Right lobe of liver (tissue), 6 donors: ENCODE data around the gene ZXDA. TPM values are rescaled to one million over a fixed set of nuclear protein-coding genes. Genes with fewer than 3 reads are reported as not detected.
A peak's percentile ranks its signal among the peaks of the same experiment; 100 is the strongest.
"Not testable (repeated sequence)": the region's sequence is repeated elsewhere in the genome, so short reads cannot be mapped to it uniquely, and the experiment has no call there.

Source experiments
- ATAC-seq, 4 donors: fragments of 200-7000 bp; cut with Tn5 transposase; one replicate each; pipeline ENCODE4 v1.9.1; 2020; ENCODE audit warnings: mild to moderate bottlenecking in 4 of 4, moderate library complexity in 4 of 4
- DNase-seq, 3 donors: peaks; one replicate each; pipeline ENCODE4 v3.0.0-alpha.2; 2020
- H3K27ac ChIP-seq, 3 donors: fragments of 200-600 bp; one replicate each; pipeline ENCODE4 v1.8.0; 2022
- H3K27me3 ChIP-seq, 2 donors: fragments of 200-600 bp; one replicate each; pipeline ENCODE4 v1.8.0; 2022
- H3K36me3 ChIP-seq, 4 donors: fragments of 200-600 bp; sonication (generic) in 1 of 4; one replicate each; pipeline versions ENCODE4 v1.5.1 to v1.8.0; 2017 to 2022; ENCODE audit warnings: control low read depth in 1 of 4
- H3K4me1 ChIP-seq, 4 donors: fragments of 200-600 bp; sonication (generic) in 1 of 4; one replicate each; pipeline versions ENCODE4 v1.5.1 to v1.8.0; 2017 to 2022; ENCODE audit warnings: control low read depth in 1 of 4
- H3K4me3 ChIP-seq, 3 donors: fragments of 200-600 bp; one replicate each; pipeline ENCODE4 v1.8.0; 2022
- H3K9me3 ChIP-seq, 4 donors: fragments of 200-600 bp; sonication (generic) in 1 of 4; one replicate each; pipeline versions ENCODE4 v1.5.1 to v1.8.0; 2017 to 2022; ENCODE audit warnings: control low read depth in 1 of 4
- CTCF ChIP-seq, 4 donors: fragments of 200-600 bp in 3 of 4; fragments of 450-650 bp in 1 of 4; IDR thresholded peaks; one replicate each; pipeline versions ENCODE4 v1.5.1 to v1.8.0; 2016 to 2022; ENCODE audit warnings: antibody characterized with exemption in 4 of 4, mild to moderate bottlenecking in 2 of 4
- POLR2A ChIP-seq: fragments of 450-650 bp; IDR thresholded peaks from one replicate; pipeline ENCODE4 v1.6.1; 2017; ENCODE audit warnings: antibody characterized with exemption, mild to moderate bottlenecking
- WGBS: methylation state at CpG from one replicate; pipeline ENCODE4 v1.1.6; 2018; ENCODE audit warnings: low coverage, low lambda C conversion rate; ENCODE audit not compliant: insufficient coverage; ENCODE audit errors: missing lambda C conversion rate; 5-methylcytosine and 5-hydroxymethylcytosine counted together
- intact Hi-C, 2 donors: fragments of 100-400 bp; cut with DNase I; formaldehyde crosslinking; loops; one replicate each; pipeline versions ENCODE4 v1.11.2 to v1.14.1; 2022
- long read RNA-seq: library from polyadenylated mRNA; unstranded; transcript quantifications from one replicate; pipeline ENCODE4 v2.0.0, GENCODE V29; 2019
- total RNA-seq, 6 experiments: library from RNA; depleted of rRNA in 2 of 6; stranded (reverse); fragments of >200 nt in 2 of 6; fragmentation: NEBNext Ultra II Directional in 3 of 6; extraction: Animal tissue kit (Norgen Biotek cat#: 25700) in 3 of 6; gene quantifications; one replicate each; pipeline versions ENCODE4 v1.1.0 to v1.2.4, GENCODE V29; 2016 to 2023
- donor health status: DM: no; HTN: yes; CAD: no.
- donor health status: DM: no; HTN: no; CAD: no.
- donor health status: DM: no; HTN: no; CAD: no.
- donor health status: DM: no; HTN: yes; CAD: no.
- donor health status: DM: no; HTN: yes; CAD: no.

Gene ZXDA, protein sequence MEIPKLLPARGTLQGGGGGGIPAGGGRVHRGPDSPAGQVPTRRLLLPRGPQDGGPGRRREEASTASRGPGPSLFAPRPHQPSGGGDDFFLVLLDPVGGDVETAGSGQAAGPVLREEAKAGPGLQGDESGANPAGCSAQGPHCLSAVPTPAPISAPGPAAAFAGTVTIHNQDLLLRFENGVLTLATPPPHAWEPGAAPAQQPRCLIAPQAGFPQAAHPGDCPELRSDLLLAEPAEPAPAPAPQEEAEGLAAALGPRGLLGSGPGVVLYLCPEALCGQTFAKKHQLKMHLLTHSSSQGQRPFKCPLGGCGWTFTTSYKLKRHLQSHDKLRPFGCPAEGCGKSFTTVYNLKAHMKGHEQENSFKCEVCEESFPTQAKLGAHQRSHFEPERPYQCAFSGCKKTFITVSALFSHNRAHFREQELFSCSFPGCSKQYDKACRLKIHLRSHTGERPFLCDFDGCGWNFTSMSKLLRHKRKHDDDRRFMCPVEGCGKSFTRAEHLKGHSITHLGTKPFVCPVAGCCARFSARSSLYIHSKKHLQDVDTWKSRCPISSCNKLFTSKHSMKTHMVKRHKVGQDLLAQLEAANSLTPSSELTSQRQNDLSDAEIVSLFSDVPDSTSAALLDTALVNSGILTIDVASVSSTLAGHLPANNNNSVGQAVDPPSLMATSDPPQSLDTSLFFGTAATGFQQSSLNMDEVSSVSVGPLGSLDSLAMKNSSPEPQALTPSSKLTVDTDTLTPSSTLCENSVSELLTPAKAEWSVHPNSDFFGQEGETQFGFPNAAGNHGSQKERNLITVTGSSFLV
- 1 to 10 TPM; 1.3 to 2.2 (median 1.7) TPM for total RNA-seq
- long read RNA-seq: 0 reads

DNA sequence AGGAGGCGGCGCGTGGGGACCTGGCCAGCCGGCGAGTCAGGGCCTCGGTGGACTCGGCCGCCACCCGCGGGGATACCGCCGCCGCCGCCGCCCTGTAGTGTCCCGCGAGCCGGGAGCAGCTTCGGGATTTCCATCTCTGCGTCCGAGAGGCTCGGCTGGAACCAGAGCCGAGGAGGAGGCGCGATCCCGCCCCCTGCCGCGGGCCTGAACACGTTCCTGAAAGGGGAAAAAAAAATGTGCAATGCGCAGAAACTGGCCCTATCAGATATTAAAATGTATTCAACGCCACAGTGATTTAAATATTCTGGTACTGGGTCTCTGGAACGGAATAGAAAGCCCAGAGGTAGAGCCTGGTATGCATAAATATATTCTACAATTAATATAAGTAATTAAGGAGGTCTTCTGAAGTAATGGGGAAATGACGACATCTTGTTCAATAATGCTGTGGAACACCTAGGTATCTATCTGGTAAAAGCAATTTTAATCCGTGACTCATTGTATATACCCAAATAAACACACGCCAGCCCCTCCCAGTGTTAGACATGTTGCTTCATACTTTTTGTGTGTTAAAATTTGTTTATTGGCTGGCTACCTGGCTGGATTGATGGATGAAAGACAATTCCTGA is at the start of gene ZXDA:
Gene ZXDA (minus strand): TSS at position 172 of the 626 bp plus-strand sequence. CDS start 38 bp downstream, at position 134.
- Histone ChIP-seq H3K27ac (peak within 1 kb of the TSS; percentile 73 to 77 (median 76)), H3K4me3 (peak within 1 kb of the TSS; percentile 36 to 57 (median 51))
- H3K4me1 ChIP-seq, H3K27me3 ChIP-seq, DNase-seq, intact Hi-C loops, H3K9me3 ChIP-seq, H3K36me3 ChIP-seq: not testable (repeated sequence)
- peak; percentile 60 to 83 (median 70) for ATAC-seq
- WGBS: 13% methylated on average over 5 of the region's 35 CpGs

- no CpG with 5 or more reads among the region's 1 CpG for WGBS
- no peak for DNase-seq
- no peak for TF ChIP-seq POLR2A
- ATAC-seq: peak in 1 of 4 donors; percentile 19
- no peaks in the 10 kb centered on the region for H3K36me3 ChIP-seq
- H3K9me3 ChIP-seq: no peaks in the 10 kb centered on the region
- intact Hi-C loops: no loop called here
- no peak overlapping the region for H3K4me3 ChIP-seq
- H3K27ac ChIP-seq: no peak overlapping the region
- no peaks in the 10 kb centered on the region for H3K27me3 ChIP-seq
- no peaks in the 10 kb centered on the region for H3K4me1 ChIP-seq
Observed at GRCh38 chrX:57952320-57952678, 42.0 kb upstream of the ZXDA start.

GRCh38 chrX:57951666-57952319 is 41.5 kb upstream of the ZXDA start:
- Histone ChIP-seq H3K9me3 (no peaks in the 10 kb centered on the region), H3K4me3 (no peak overlapping the region), H3K27me3 (no peaks in the 10 kb centered on the region), H3K36me3 (no peaks in the 10 kb centered on the region), H3K4me1 (no peaks in the 10 kb centered on the region), H3K27ac (no peak overlapping the region)
- no CpG with 5 or more reads among the region's 2 CpGs for WGBS
- TF ChIP-seq POLR2A (no peak), CTCF (IDR thresholded peaks at IDR 0.05) (no peak)
- DNase-seq (no peak), ATAC-seq (peak in 2 of 4 donors; percentile 12 to 49)
- intact Hi-C loops: no loop called here

DNA sequence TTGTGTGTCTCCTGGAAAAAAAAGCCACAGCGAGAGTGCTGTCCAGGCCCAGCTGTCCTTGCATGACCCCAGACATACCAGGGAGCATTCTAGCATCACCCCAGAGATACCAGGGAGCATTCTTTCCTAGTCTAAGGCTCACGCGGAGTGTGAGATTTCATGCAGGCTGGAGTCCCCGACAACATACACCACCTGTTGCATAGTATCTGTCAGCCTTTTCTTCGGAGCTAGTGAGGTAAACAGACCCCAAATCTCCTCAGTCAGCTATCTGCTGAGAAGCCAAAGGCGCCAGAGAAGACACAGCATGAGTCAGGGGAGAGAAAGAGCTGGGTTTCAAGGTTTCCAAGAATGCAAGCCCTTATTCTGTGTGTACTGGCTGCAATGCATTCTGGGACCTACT is 23.1 kb upstream of the ZXDA start:
- TF ChIP-seq POLR2A: no peak
- TF ChIP-seq CTCF (IDR thresholded peaks at IDR 0.05): no peak
- Histone ChIP-seq H3K27me3 (no peaks in the 10 kb centered on the region), H3K36me3 (no peaks in the 10 kb centered on the region), H3K4me1 (no peaks in the 10 kb centered on the region), H3K9me3 (no peaks in the 10 kb centered on the region), H3K4me3 (no peak overlapping the region), H3K27ac (no peak overlapping the region)
- intact Hi-C loops: no loop called here
- DNase-seq (no peak), ATAC-seq (no peak)
- WGBS: 44% methylated on average over 4 of the region's 6 CpGs

- H3K4me3 ChIP-seq: no peak overlapping the region
- TF ChIP-seq POLR2A (no peak), CTCF (IDR thresholded peaks at IDR 0.05) (no peak)
- no peak overlapping the region for H3K27ac ChIP-seq
- ATAC-seq: no peak
- H3K9me3 ChIP-seq: no peaks in the 10 kb centered on the region
- H3K36me3 ChIP-seq: no peaks in the 10 kb centered on the region
- H3K27me3 ChIP-seq: no peaks in the 10 kb centered on the region
- intact Hi-C loops: no loop called here
- no peaks in the 10 kb centered on the region for H3K4me1 ChIP-seq
- DNase-seq: no peak
- WGBS: 10% methylated on average over 2 of the region's 2 CpGs
Observed at GRCh38 chrX:57932266-57932665, 22.0 kb upstream of the ZXDA start.
